ENCODE measurements around the gene MNX1.
A peak's percentile ranks its signal among the peaks of the same experiment; 100 is the strongest.

MNX1 gene

DNA sequence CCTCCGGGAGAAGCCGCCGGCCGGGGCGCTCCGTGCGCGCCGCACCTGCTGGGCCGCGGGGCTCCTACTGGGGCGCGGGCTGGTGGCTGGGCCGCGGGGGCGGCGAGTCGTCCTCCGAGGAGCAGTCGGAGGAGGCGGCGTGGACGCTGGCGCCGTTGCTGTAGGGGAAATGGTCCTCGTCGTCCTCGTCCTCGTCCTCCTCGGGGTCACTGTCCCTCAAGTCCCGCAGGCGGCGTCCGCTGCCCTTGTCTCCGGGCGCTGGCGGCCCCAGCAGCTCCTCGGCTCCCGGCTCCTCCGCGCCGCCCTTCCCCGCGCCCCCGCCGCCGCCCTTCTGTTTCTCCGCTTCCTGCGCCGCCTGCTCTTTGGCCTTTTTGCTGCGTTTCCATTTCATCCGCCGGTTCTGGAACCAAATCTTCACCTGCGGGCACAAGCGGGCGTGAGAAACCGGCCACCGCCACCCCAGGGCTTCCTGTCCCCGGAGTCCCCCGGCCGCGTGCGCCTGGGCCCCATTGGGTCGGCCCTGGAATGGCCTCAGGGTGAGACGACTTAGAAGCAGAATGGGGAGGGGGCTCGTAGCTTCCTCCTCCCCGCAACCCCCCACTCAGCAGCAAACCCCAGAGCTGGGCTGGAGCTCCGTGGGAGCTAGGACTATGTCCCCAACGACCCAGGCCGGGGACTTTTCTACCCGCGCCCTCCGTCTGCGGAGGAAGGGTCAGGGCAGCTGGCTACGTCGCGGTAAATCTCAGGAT lies 4.8 kb downstream of the MNX1 start:
- DNase-seq (ENCODE audit: low read depth): no peak
- TF ChIP-seq, protein P1, sequence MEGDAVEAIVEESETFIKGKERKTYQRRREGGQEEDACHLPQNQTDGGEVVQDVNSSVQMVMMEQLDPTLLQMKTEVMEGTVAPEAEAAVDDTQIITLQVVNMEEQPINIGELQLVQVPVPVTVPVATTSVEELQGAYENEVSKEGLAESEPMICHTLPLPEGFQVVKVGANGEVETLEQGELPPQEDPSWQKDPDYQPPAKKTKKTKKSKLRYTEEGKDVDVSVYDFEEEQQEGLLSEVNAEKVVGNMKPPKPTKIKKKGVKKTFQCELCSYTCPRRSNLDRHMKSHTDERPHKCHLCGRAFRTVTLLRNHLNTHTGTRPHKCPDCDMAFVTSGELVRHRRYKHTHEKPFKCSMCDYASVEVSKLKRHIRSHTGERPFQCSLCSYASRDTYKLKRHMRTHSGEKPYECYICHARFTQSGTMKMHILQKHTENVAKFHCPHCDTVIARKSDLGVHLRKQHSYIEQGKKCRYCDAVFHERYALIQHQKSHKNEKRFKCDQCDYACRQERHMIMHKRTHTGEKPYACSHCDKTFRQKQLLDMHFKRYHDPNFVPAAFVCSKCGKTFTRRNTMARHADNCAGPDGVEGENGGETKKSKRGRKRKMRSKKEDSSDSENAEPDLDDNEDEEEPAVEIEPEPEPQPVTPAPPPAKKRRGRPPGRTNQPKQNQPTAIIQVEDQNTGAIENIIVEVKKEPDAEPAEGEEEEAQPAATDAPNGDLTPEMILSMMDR (IDR thresholded peaks at IDR 0.05; ENCODE audit: insufficient read depth, low read depth, low read length, missing control alignments): no peak
- no peak overlapping the region for H3K4me3 ChIP-seq (ENCODE audit: low read length)

DNA sequence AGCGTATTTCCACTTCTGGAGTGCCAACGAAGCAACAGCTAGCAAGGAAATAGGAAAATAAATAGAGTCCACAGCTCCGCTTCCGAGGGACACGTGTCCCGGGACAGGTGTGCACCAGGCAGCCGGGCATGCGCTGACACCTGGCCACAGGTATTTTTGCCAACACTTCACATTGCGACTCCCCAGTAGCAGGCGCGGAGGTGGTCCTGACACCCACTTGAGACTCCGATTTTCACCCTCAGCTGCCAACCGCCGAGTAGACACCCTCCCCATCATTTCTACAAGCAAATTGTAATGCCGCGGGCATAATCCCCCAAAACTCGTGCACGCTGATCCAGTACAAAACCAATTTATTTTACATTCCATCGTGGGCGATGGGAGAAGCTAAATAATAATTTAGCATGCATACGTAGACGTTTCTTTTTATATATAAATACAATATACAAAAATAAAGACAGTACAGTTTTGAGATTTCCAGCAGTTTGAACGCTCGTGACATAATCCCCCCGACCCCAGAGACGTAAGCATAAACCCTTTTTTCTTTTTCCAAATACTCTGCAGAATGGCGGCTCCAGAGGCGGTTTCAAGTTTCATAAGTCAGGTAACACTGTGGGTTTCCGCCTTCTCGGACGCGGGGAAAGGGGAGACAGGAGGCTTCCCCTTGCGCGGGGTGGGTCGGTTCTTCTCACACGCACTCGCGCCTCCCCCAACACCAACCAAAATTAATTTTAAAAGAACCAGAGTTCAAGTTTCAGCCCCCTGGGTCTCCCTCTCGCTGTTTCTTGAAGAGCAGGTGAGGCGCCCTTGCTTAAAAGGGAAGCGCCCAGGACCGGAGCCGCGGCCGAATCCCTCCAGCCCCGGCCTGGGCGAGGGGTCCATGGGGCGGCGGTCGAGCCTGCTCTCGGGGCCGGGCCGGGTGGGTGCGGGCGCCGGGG lies 5.7 kb downstream of the MNX1 start:
- TF ChIP-seq, protein P1 (IDR thresholded peaks at IDR 0.05; ENCODE audit: insufficient read depth, low read depth, low read length, missing control alignments): no peak

DNA sequence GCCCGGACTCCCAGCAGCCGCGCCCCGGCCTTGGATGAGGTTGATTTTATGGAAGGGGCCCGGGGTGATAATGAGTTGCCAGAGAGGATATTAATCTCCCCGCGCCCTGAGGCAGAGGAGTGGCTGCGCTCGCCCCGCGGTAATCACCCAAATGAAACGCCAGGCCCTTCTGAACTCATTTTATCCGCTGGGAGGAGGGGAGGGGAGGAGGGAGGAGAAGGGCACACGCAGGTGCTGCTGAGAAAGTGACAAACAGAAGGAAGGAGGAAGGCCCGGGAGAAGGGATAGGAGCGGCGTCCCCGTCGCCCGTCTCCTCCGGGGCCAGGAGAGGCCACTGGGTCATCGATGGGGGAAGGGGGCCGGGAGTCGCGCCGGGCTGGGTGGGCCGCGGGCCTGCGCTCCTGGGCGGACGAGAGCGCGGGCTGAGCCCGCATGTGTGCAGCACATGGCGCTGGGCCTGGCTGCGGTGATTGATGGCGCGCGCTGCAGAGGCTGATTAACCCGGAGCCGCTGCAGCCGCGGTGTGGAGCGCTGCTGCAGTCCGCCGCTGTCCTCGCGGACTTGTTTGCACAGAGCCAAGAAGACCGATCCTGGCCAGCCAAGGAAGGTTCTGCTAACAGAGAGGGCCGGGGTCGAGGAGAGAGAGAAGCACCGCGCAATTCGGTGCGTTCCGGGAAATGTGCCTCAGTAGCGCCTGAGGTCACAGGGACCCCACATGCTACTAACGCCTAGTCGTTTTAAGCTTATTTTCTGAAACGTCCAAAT lies 6.5 kb downstream of the MNX1 start:
- H3K4me3 ChIP-seq (ENCODE audit: low read length): no peak overlapping the region
- TF ChIP-seq, protein P1 (IDR thresholded peaks at IDR 0.05; ENCODE audit: insufficient read depth, low read depth, low read length, missing control alignments): no peak
- peak; percentile 42 for DNase-seq (ENCODE audit: low read depth)

More for the DNA sequence above, 5.7 kb downstream of the MNX1 start:
- DNase-seq (ENCODE audit: low read depth): no peak
- H3K4me3 ChIP-seq (ENCODE audit: low read length): no peak overlapping the region

DNA sequence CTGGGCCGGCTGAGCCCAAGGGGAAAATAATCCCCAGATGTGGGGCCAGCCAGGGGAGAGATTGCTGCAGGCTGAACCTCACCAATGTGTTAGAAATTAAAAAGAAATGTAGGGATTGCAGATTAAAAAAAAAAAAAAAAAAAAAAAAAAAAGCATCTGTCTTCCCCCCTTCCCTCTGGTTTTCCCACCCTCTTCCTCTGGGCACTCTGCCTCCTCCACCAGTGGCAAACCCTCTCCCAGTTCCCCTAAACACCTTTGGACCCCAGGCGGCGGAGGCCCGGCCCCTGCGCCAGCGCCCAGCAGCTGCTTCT lies 7.1 kb downstream of the MNX1 start:
- no peak for DNase-seq (ENCODE audit: low read depth)
- no peak overlapping the region for H3K4me3 ChIP-seq (ENCODE audit: low read length)
- TF ChIP-seq, protein P1 (IDR thresholded peaks at IDR 0.05; ENCODE audit: insufficient read depth, low read depth, low read length, missing control alignments): no peak

DNA sequence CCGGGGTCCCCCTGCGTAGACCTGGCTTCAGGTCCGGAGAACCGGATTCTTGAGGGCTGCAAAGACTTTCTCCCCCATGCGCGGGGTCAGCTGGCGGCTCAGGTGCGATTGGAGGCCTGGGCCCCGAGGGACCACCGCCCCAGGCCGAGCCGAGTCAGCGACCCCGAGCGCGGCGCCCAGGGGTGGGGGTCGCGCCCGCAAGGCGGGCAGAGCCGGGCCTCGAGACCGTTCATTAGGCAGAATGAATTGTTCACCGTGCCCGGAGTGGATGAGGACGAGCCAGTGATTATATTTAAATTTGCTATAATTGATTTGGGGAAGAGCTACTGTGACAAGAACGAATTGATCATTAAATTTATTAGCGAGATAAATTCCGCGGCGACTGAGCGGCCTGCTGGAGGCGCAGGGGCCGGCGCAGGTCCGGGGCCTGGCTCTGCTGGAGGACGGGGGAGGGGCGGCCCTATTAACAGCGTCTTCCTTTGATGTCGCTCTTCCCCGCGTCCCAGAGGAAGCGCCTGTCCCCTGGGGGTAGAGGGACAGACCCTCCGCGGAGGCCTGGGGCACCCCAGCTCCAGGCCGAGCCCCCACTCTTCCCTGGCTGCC lies 7.5 kb downstream of the MNX1 start:
- no peak for DNase-seq (ENCODE audit: low read depth)
- TF ChIP-seq, protein P1 (IDR thresholded peaks at IDR 0.05; ENCODE audit: insufficient read depth, low read depth, low read length, missing control alignments): no peak
- H3K4me3 ChIP-seq (ENCODE audit: low read length): no peak overlapping the region
